HG03135 (cell line): ENCODE measurements around the gene GLRX2.
"Not testable (repeated sequence)": the region's sequence is repeated elsewhere in the genome, so short reads cannot be mapped to it uniquely, and the experiment has no call there.

Experiments used
- ATAC-seq: cut with Tn5 transposase; IDR thresholded peaks from one replicate; pipeline ENCODE4 v1.9.1; 2021; ENCODE audit warnings: mild to moderate bottlenecking, moderate library complexity; ENCODE audit not compliant: unreplicated experiment

GLRX2 gene

DNA sequence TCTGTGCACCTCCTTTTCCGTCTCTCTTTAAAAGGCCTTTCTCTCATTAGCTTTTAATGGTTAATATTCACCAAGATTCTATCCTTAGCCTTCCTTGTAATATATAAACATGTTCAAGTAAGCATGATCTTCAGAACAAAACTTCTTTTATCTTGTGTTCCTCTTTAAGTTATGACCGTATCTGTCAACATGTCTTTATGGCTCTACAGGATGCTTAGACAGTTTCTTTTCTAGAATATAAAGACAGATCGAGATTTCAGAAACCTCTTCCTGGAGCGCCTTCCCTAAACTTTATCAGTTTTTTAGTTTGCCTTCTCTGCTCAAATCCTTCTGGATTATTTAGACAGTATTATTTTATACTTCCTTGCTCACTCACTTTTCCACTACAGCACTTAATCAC is 38.6 kb downstream of the GLRX2 start:
- ATAC-seq: no peak

DNA sequence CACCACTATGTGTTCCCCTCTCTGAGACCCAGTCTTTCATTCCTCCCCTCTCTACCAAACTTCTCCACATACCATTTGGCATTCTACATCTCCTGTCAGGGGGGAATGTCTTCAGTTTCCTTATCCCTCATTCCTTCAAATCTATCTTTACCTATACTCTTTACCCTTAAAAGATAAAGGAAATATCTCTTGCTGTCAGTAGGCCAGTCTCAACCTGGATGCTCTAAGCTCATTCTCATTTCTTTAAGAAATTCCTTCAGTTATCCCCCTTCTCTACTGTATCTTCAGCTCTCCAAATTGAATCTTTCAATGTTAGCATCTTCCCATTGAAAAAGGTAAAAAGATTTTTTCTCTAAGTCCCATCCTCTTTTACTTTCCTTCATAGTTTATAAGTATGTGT is 39.3 kb downstream of the GLRX2 start:
- ATAC-seq: no peak

DNA sequence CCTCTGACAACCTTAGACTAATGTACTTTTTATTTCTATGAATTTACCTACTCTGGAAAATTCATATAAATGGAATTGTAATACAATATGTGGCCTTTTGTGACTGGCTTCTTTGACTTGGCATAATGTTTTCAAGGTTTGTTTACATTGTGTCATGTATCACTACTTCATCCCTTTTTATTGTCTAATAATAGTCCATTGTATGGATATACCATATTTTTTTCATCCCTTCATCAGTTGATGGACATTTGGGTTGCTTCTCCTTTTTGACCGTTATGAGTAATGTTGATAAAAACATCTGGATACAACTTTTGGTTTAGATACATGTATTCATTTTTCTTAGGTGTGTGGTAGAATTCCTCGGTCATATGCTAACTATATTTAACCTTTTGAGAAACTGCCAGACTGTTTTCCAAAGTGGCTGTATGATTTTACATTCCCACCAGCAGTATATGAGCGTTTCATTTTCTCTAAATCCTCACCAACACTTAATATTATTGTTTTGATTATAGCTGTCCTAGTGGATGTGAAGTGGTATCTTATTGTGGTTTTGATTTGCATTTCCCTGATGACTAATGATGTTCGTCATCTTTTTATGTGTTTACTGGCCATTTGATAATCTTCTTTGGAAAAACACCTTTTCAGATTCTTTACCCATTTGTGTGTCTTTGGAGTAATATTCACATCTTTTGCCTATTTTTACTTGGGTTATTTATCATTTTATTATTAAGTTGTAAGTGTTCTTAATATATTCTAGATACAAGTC is 42.3 kb downstream of the GLRX2 start:
- ATAC-seq: no peak

DNA sequence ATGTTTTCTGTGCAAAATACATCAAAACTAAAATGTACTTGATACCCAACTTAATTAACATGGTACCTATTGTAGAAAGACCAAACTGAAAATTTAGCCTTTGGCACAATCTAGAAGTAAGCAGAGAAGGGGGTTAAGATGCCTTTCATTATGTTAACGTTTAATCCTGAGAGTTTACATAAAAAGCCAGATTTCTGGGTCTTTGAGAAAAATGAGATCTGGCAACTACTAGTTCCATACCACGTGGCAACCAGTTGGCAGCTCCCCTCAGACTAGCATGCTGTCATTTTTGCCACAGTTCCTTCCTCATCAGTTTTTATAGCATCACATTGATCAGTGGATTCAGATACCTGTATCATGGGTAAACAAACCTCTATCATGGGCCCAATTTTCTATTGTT is 44.3 kb downstream of the GLRX2 start:
- ATAC-seq: no peak

DNA sequence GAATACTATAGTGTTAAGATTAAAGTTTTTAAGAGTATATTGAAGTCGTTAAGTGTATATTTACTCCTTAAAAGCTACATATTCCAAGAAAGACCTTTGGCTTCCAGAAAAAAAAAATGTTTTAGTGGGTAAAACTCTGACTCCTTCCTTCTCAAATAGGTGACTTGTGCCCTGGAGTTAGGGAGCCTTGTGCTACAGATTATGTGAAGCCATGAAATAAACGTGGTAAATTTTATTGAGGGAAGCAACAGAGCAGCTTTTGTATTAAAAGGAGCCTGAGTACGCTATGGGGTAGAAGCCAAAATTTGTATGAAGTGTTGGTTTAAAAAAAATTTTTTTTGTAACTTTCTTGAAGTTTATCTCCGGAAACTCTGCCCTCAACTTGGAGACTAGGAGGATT is 44.8 kb downstream of the GLRX2 start:
- no peak for ATAC-seq

DNA sequence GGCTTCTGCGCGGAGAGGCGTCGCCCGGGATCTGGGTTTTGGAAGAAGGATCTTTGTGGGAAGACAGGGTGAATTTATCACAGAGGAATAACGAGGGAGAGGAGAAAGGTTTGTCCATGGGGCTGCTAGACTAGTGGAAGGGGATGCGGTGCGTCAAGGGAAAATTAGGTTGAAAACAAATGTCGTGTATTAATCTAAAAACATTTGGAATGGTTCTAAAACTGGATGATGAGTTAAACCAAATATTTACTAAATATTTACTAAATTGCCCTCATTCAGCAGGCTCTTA is 45.2 kb downstream of the GLRX2 start:
- no peak for ATAC-seq

DNA sequence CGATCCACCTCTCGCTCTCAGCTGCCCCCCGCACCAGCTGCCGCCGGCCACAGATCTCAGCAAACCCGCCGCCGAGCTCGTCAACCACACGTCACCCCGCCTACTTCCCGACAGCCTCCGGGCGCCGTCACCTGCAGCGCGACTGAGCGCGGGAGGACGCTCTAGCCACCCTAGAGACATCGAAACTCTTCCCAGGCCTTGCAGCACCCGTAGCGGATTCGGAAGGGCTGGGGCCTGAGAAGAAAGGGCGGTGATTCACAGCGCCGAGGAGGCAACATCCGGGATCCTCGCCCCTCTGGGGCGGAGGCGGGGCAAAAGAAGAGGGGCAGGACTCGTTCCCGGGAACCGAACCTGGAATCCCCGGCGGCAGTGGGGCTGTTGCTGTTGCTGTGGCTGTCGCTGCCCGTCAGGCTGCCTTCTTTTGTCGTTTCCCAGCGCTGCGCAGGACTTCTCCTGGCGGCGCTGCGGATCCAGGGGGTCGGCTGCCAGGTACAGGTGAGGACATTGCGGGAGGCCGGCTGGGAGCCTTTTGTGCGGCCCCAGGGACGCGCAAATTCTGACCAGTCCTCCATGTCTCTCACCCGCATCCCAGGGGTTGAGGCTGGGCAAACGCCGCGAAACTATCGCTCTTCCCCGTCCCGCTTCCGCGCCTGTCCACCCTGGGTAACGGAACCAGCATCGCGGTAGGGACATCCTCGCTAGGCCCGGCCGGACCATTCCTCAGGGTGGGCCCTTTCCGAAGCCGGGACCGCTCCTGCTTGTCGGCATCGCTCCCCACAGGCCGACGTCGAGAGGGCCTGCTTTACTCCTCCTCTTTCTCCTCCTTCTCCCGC is 45.7 kb downstream of the GLRX2 start, which contains the start of the genes RO60 and UCHL5:
Gene RO60 (plus strand): TSS at position 331 of the 833 bp plus-strand sequence. CDS start 9,443 bp downstream, outside the sequence.
Gene UCHL5 (minus strand): TSS at position 79 of the 833 bp plus-strand sequence. CDS start 100 bp downstream, outside the sequence.
- peak; percentile 96 for ATAC-seq

DNA sequence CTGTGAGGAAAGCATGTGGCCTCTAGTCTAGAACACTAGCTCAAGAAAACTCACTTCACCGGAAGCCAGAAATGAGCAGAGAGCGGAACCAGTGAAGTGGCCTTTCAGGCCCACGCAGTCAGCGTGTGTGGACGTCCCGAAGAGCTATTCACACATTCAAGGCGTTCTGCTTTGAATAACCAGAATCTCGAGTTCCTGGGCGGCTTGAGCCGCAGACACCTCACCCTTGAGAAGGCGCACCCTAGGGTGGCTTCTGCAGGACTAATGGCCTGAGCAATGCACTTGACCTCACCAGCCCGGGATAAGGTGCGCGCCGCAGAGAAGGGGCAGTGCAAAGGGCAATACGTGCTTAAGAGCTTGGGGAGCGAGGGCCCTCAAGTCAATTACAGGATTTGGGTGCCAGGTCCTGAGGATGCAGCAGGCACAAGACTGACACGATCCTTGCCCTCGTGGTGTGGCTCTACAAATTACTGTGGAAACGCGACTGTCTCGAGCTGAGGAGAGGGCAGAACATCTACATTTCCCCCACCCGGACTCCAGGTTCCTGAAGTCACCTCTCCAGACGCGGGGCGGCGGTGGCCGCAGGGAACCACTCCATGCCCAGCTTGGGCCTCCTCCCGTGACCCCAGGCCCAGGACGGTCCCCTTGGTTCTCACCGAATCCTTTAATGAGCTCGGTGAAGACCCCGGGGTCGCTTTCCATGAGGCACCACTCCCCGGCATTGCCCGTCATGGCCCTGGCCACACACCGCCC is 46.5 kb downstream of the GLRX2 start:
- ATAC-seq: peak; percentile 45

DNA sequence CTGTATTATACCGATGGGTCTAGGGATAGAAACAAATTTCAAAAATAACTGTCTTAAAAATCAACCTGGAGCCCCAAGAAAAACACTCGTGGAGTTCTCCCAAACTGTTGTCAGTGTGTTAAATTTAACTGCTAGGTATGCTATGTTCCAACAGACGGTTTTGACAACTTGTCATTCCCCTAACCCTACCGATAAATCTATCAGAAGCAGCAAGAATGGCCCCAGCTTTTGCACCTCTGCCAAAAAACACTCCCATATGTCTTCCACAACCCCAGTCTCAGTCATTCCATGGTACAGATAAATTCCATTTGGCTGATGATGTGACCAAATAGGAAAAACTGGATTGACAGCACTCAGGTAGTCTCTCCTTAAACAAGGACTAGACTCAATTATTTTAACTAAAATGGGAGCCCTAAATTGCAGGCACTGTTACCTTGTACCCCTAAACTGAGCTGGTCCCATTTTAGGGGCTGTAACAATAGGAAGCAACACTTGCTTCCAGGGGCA is 51.0 kb downstream of the GLRX2 start:
- no peak for ATAC-seq

DNA sequence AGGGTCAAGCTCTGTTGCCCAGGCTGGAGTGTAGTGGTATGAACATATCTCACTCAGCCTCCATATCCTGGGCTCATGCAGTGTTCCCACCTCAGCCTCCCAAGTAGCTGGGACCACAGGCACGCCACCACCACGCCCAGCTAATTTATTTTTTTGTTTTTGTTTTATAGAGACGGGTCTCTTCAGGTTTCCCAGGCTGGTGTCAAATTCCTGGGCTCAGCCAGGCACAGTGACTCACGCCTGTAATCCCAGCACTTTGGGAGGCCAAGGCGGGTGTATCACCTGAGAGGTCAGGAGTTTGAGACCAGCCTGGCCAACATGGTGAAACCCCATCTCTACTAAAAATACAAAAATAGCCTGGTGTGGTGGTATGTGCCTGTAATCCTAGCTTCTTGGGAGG is 56.3 kb downstream of the GLRX2 start:
- ATAC-seq: not testable (repeated sequence)
